ENCODE data around the gene IL19. TPM values are rescaled to one million over a fixed set of nuclear protein-coding genes. Genes with fewer than 3 reads are reported as not detected.

The IL19 gene
- total RNA-seq, 1 donor from 2014 or later = not detected

GRCh38 chr1:206828765-206829164, 58.2 kb downstream of the IL19 start:
- DNase-seq (ENCODE audit: low spot score) = no peak
- no peak for ATAC-seq

- DNase-seq (ENCODE audit: low spot score) = no peak
Measured at GRCh38 chr1:206829282-206829681, 58.7 kb downstream of the IL19 start.

DNA sequence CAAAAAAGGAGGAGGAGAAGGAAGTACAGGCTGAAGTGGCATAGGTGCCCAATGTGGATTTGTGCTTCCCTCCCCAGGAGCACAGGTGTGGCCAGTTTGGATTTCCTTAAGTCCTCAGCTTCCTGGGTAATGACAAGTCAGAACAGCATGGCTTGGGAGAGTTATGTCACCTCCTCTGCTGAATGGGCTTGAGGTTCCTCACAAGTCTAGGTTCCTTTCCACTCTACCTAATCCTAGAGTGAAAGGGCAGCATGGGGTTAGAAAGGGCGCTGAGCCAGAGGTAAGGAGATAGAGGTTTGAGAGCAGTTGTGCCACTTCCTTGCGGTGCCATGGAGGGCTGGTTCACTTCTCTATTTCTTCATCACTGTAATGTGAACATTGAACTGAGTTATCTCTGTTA, 59.3 kb downstream of the IL19 start:
- ATAC-seq = no peak
- DNase-seq (ENCODE audit: low spot score) = no peak

More at GRCh38 chr1:206829282-206829681, 58.7 kb downstream of the IL19 start:
- no peak for ATAC-seq

DNA sequence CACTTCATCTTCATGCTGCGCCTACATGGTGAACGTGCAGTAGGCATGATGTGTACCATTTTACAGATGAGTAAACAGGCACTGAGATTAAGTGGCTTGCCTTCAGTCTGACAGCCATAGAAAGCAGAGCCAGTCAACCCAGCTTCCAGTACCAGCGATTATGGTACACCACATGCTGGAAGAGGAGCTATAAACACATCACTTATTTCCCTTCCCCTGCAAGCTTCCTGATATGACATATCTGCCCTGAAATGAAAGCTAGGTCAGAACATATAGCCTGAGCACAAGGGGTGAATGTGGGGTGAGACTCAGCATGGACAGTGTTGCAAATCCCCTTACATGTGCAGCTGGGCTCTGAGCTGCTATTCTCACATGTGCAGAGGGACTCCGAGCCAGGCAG, 61.1 kb downstream of the IL19 start:
- DNase-seq (ENCODE audit: low spot score) (no peak), ATAC-seq (no peak)

GRCh38 chr1:206832352-206832880, 61.8 kb downstream of the IL19 start:
- ATAC-seq (no peak), DNase-seq (ENCODE audit: low spot score) (no peak)

- ATAC-seq (no peak), DNase-seq (ENCODE audit: low spot score) (no peak)
Measured at GRCh38 chr1:206833106-206833680, 62.6 kb downstream of the IL19 start.

GRCh38 chr1:206833801-206834200, 63.2 kb downstream of the IL19 start:
- ATAC-seq = no peak
- DNase-seq (ENCODE audit: low spot score) = no peak

DNA sequence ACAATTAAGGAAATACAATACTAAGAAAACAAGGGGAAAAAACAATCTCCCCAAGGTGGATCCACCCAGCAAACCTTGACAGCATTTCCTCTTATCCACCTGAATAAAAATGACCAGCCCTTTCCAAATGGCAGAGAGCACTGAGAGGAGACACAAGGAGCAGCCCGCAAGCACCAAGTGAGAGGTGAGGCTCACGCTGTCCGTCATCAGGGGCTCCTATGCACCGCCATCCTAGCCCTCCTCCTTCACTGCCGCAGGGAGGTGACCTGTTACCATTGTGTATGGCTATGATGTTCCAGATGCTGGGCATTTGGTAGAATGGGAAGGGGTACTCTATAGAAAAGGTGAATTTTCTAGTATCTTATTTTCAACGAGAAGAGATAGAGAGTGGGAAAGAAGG, 63.6 kb downstream of the IL19 start:
- DNase-seq (ENCODE audit: low spot score) (no peak), ATAC-seq (no peak)

GRCh38 chr1:206834711-206835110, 64.1 kb downstream of the IL19 start:
- DNase-seq (ENCODE audit: low spot score) (no peak), ATAC-seq (no peak)

- ATAC-seq = no peak
- DNase-seq (ENCODE audit: low spot score) = no peak
Measured at GRCh38 chr1:206835186-206835585, 64.6 kb downstream of the IL19 start.

- DNase-seq (ENCODE audit: low spot score) = no peak
- ATAC-seq = no peak
Measured at GRCh38 chr1:206836111-206836510, 65.5 kb downstream of the IL19 start.

GRCh38 chr1:206839006-206839560, 68.5 kb downstream of the IL19 start:
- ATAC-seq (no peak), DNase-seq (ENCODE audit: low spot score) (no peak)

DNA sequence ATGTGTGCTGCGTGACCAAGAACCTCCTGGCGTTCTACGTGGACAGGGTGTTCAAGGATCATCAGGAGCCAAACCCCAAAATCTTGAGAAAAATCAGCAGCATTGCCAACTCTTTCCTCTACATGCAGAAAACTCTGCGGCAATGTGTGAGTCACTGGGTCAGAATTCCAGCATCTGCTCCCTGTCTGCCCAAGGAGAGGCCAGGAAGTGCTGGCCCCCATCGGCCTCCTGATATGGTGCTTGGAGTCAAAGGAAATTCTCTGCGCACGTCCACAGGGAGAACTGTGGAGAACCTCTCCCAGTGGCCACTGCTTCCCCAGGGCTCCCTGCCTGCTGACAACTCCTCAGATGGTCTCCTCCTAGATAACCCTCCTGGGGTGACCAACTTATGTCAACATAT, 69.3 kb downstream of the IL19 start:
- DNase-seq (ENCODE audit: low spot score) (no peak), ATAC-seq (peak; percentile 31)

GRCh38 chr1:206841609-206842323, 71.2 kb downstream of the IL19 start:
- no peak for ATAC-seq
- DNase-seq (ENCODE audit: low spot score) = no peak

- no peak for ATAC-seq
- DNase-seq (ENCODE audit: low spot score) = no peak
Measured at GRCh38 chr1:206842854-206843253, 72.3 kb downstream of the IL19 start.

GRCh38 chr1:206843626-206844025, 73.1 kb downstream of the IL19 start:
- no peak for DNase-seq (ENCODE audit: low spot score)
- ATAC-seq = peak; percentile 59

- DNase-seq (ENCODE audit: low spot score) (no peak), ATAC-seq (no peak)
Measured at GRCh38 chr1:206846487-206846886, 75.9 kb downstream of the IL19 start.

- ATAC-seq = no peak
- DNase-seq (ENCODE audit: low spot score) = no peak
Measured at GRCh38 chr1:206847337-206847834, 76.8 kb downstream of the IL19 start.

GRCh38 chr1:206847946-206848345, 77.4 kb downstream of the IL19 start:
- ATAC-seq = no peak
- no peak for DNase-seq (ENCODE audit: low spot score)

GRCh38 chr1:206850401-206850800, 79.8 kb downstream of the IL19 start:
- DNase-seq (ENCODE audit: low spot score) (no peak), ATAC-seq (no peak)

DNA sequence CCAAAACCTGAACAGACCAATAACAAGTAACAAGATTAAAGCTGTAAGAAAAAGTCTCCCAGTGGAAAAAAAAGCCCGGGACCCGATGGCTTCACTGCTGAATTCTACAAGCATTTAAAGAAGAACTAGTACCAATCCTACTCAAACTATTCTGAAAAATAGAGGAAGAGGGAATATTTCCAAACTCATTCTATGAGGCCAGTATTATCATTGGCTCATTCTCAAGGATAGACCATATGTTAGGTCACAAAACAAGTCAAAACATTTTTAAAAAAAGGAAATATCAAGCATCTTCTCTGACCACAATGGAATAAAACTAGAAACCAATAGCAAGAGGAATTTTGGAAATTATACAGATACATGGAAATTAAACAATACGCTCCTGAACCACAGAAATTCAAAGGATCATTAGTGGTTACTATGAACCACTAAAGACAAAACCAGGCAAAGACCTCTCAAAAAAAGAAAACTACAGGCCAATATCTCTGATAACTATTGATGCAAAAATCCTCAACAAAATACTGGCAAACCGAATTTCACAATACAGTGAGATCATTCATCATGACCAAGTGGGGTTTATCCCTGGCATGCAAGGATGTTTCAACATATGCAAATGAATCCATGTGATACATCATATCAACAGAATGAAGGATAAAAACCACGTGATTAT, 80.9 kb downstream of the IL19 start:
- no peak for DNase-seq (ENCODE audit: low spot score)
- no peak for ATAC-seq

Measured in left lobe of liver (tissue), 2 donors.